Measurements from ENCODE around the gene TPGS1. TPM values are rescaled to one million over a fixed set of nuclear protein-coding genes. Genes with fewer than 3 reads are reported as not detected.

TPGS1 gene
- total and polyA plus RNA-seq, 11 donors: 5.7 to 39.3 (median 11.7) TPM

- ATAC-seq (peak; percentile 58 to 85 (median 74)), DNase-seq (peak in 4 of 5 donors; percentile 45 to 75 (median 56))
- TF ChIP-seq CTCF (IDR thresholded peaks at IDR 0.05): peak in 3 of 12 donors; percentile 9 to 23 (median 23)
- no peak for TF ChIP-seq POLR2A (IDR thresholded peaks at IDR 0.05)
- intact Hi-C loops (cut with DNase I): loop anchor here in 1 of 10 donors (10.0 kb wide), 1 partner anchor 80 kb away; no protein-coding TSS in a partner anchor
- no peaks in the 10 kb centered on the region for H3K27me3 ChIP-seq
- H3K27ac ChIP-seq: peak overlapping the region in 10 of 12 donors; percentile 13 to 85 (median 68)
- peak overlapping the region in 7 of 12 donors; percentile 3 to 38 (median 27) for H3K4me3 ChIP-seq
- no peaks in the 10 kb centered on the region for H3K36me3 ChIP-seq
- no peaks in the 10 kb centered on the region for H3K9me3 ChIP-seq
- peaks cover 0 to 14% (median 6%) of the 10 kb centered on the region in 12 donors for H3K4me1 ChIP-seq
- 51 to 68% (median 62%) methylated on average over 35 to 57 of the region's 57 CpGs for WGBS, 4 donors
Observed at GRCh38 chr19:474126-475078, 32.9 kb upstream of the TPGS1 start.

GRCh38 chr19:475360-475759 is 31.9 kb upstream of the TPGS1 start:
- peak overlapping the region in 3 of 12 donors; percentile 73 to 85 (median 76) for H3K27ac ChIP-seq
- H3K27me3 ChIP-seq: no peaks in the 10 kb centered on the region
- H3K36me3 ChIP-seq: no peaks in the 10 kb centered on the region
- no peak overlapping the region for H3K4me3 ChIP-seq
- DNase-seq (no peak), ATAC-seq (no peak)
- intact Hi-C loops (cut with DNase I): loop anchor here in 1 of 10 donors (10.0 kb wide), 1 partner anchor 81 kb away; no protein-coding TSS in a partner anchor
- peaks cover 0 to 20% (median 8%) of the 10 kb centered on the region in 12 donors for H3K4me1 ChIP-seq
- H3K9me3 ChIP-seq: no peaks in the 10 kb centered on the region
- 81 to 89% (median 88%) methylated on average over 13 of the region's 13 CpGs for WGBS, 4 donors
- TF ChIP-seq CTCF (IDR thresholded peaks at IDR 0.05) (no peak), POLR2A (IDR thresholded peaks at IDR 0.05) (no peak)

- WGBS, 4 donors: 78 to 85% (median 82%) methylated on average over 25 to 26 of the region's 26 CpGs
- no peak for TF ChIP-seq POLR2A (IDR thresholded peaks at IDR 0.05)
- TF ChIP-seq CTCF (IDR thresholded peaks at IDR 0.05): no peak
- Histone ChIP-seq H3K27me3 (peaks cover 0 to 7% (median 0%) of the 10 kb centered on the region in 9 donors), H3K4me1 (peaks cover 0 to 20% (median 8%) of the 10 kb centered on the region in 12 donors), H3K36me3 (no peaks in the 10 kb centered on the region), H3K27ac (no peak overlapping the region), H3K9me3 (no peaks in the 10 kb centered on the region), H3K4me3 (no peak overlapping the region)
- ATAC-seq (no peak), DNase-seq (no peak)
- intact Hi-C loops (cut with DNase I): loop anchor here in 1 of 10 donors (10.0 kb wide), 1 partner anchor 84 kb away; no protein-coding TSS in a partner anchor
Observed at GRCh38 chr19:478236-478903, 28.9 kb upstream of the TPGS1 start.
